Stomach (tissue), 9 donors: ENCODE results near the gene DUSP28. TPM values are rescaled to one million over a fixed set of nuclear protein-coding genes. Genes with fewer than 3 reads are reported as not detected.

Source experiments
- DNase-seq, 2 donors: peaks; one replicate each; pipeline versions ENCODE4 v3.0.0 to v3.0.0-alpha.2; 2013 to 2019
- H3K27ac ChIP-seq, 5 donors: fragments of 200-600 bp in 4 of 5; sonication (generic) in 4 of 5; one replicate each; pipeline ENCODE4 v1.5.1; 2013 to 2019; ENCODE audit warnings: mild to moderate bottlenecking in 1 of 5, moderate library complexity in 1 of 5
- H3K27me3 ChIP-seq, 3 donors: fragments of 200-600 bp; sonication (generic); one replicate each; pipeline ENCODE4 v1.5.1; 2017 to 2019; ENCODE audit warnings: mixed run types in 1 of 3
- H3K36me3 ChIP-seq, 4 donors: fragments of 200-600 bp; sonication (generic); 1 replicate in 3 of 4; 2 replicates in 1 of 4; pipeline ENCODE4 v1.5.1; 2016 to 2019
- H3K4me1 ChIP-seq, 4 donors: fragments of 200-600 bp; sonication (generic); one replicate each; pipeline ENCODE4 v1.5.1; 2016 to 2019
- H3K4me3 ChIP-seq, 4 donors: fragments of 200-600 bp; sonication (generic) in 3 of 4; one replicate each; pipeline ENCODE4 v1.5.1; 2016 to 2019; ENCODE audit warnings: mild to moderate bottlenecking in 1 of 4
- H3K9me3 ChIP-seq, 4 donors: fragments of 200-600 bp; sonication (generic); one replicate each; pipeline ENCODE4 v1.5.1; 2016 to 2019
- EP300 ChIP-seq: sonication (generic); formaldehyde crosslinking; IDR thresholded peaks from one replicate; pipeline ENCODE4 v1.6.1; 2017; ENCODE audit warnings: antibody characterized with exemption
- POLR2A ChIP-seq, 4 donors: fragments of 450-650 bp; IDR thresholded peaks; one replicate each; pipeline ENCODE4 v1.6.1; 2016; ENCODE audit warnings: antibody characterized with exemption in 4 of 4, control low read depth in 2 of 4, mild to moderate bottlenecking in 1 of 4, moderate library complexity in 1 of 4
- POLR2AphosphoS5 ChIP-seq, 3 donors: sonication (generic); formaldehyde crosslinking; IDR thresholded peaks; one replicate each; pipeline ENCODE4 v1.6.1; 2016; ENCODE audit warnings: antibody characterized with exemption in 3 of 3
- WGBS, 5 donors: extraction: QIAGEN DNeasy Blood & Tissue Kit in 3 of 5; methylation state at CpG; one replicate each; pipeline versions ENCODE4 v1.1.5 to v1.1.7; 2013 to 2018; 5-methylcytosine and 5-hydroxymethylcytosine counted together
- intact Hi-C: fragments of 100-400 bp; cut with DNase I; formaldehyde crosslinking; loops from one replicate; pipeline ENCODE4 v1.15.1; 2023; ENCODE audit warnings: low total_unique reads
- polyA plus RNA-seq, 3 donors: library from polyadenylated mRNA; stranded (reverse); fragments of 200-250 nt; gene quantifications; one replicate each; pipeline ENCODE4 v1.2.3, GENCODE V29; 2013
- total RNA-seq, 5 donors: library from RNA; depleted of rRNA; stranded (reverse); fragments of >200 nt; gene quantifications; one replicate each; pipeline versions ENCODE4 v1.1.0 to v1.2.3, GENCODE V29; 2014 to 2016
- TF ChIP-seq, protein P1 (sequence below), 7 experiments: fragments of 450-650 bp in 4 of 7; fragments of 200-600 bp in 3 of 7; sonication (generic) in 3 of 7; IDR thresholded peaks; one replicate each; pipeline ENCODE4 v1.5.1; 2016 to 2019; ENCODE audit warnings: antibody characterized with exemption in 7 of 7, control low read depth in 2 of 7, mild to moderate bottlenecking in 1 of 7
- donor health status: healthy with polysubstance abuse.
- donor health status: Bipolar disorder and iron deficiency.
- donor health status: healthy.

DUSP28 gene
- total and polyA plus RNA-seq, 8 donors: 1.3 to 71.5 (median 4.0) TPM

DNA sequence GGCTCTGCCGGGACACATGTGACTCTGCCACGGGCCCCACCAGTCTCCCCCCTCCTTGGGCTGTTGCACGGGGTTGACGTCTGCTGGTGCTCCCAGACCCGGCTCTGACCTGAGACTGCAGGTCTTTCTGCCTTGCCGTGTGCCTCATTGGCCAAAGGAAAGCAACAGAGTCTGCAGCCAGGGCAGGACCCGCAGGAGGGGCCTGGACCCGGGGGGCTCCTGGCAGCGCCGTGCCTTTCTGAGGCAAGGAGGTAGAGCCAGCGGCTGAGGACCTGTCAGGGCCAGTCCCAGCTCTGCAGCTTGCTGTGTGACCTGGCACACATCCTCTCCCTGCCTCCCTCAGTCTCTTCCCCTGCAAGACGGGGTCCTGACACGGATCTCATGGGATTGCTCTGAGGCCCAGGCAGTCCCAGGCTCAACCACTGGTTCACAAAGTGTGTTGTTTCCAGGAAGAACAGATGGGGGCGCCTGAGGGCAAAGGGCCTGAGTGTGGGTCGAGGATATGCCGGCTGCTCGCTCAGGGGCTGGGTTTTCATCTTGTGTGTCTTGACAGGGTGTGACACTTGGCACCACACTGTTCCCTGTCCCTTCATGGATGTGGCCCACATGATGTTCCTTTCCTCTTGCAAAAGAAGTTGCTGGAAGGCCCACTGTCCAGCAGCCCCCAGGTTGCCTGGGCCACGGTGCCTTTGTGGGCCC, 35.4 kb downstream of the DUSP28 start:
- 59 to 82% (median 70%) methylated on average over 9 to 18 of the region's 18 CpGs for WGBS, 5 donors
- H3K36me3 ChIP-seq: peaks cover 16 to 97% (median 94%) of the 10 kb centered on the region in 4 donors
- intact Hi-C loops: no loop called here

DNA sequence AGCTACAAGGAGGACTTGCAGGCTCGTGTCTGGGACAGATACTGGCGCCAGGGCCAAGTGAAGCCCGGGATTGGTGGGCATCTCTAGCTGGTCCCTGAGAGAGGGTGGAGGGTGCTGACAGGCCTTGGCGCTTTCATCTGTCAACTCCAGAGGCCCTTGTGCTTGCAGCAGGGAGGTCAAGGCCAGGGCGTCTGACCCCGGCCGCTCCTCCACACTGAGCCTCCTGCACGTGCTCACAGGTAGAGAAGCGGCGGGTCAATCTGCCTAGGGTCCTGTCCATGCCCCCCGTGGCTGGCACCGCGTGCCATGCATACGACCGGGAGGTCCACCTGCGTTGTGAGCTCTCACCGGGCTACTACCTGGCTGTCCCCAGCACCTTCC, 35.9 kb downstream of the DUSP28 start:
- Histone ChIP-seq H3K9me3 (no peaks in the 10 kb centered on the region), H3K27me3 (no peaks in the 10 kb centered on the region), H3K4me1 (peaks cover 10 to 42% (median 33%) of the 10 kb centered on the region in 4 donors), H3K36me3 (peaks cover 16 to 97% (median 92%) of the 10 kb centered on the region in 4 donors), H3K4me3 (peak overlapping the region in 2 of 4 donors; percentile 3 to 14), H3K27ac (peak overlapping the region; percentile 14 to 58 (median 22))
- 45 to 80% (median 60%) methylated on average over 1 to 17 of the region's 17 CpGs for WGBS, 5 donors
- TF ChIP-seq, protein P1, sequence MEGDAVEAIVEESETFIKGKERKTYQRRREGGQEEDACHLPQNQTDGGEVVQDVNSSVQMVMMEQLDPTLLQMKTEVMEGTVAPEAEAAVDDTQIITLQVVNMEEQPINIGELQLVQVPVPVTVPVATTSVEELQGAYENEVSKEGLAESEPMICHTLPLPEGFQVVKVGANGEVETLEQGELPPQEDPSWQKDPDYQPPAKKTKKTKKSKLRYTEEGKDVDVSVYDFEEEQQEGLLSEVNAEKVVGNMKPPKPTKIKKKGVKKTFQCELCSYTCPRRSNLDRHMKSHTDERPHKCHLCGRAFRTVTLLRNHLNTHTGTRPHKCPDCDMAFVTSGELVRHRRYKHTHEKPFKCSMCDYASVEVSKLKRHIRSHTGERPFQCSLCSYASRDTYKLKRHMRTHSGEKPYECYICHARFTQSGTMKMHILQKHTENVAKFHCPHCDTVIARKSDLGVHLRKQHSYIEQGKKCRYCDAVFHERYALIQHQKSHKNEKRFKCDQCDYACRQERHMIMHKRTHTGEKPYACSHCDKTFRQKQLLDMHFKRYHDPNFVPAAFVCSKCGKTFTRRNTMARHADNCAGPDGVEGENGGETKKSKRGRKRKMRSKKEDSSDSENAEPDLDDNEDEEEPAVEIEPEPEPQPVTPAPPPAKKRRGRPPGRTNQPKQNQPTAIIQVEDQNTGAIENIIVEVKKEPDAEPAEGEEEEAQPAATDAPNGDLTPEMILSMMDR (IDR thresholded peaks at IDR 0.05): no peak
- TF ChIP-seq POLR2AphosphoS5 (IDR thresholded peaks at IDR 0.05) (no peak), POLR2A (IDR thresholded peaks at IDR 0.05) (no peak)
- DNase-seq: no peak
- intact Hi-C loops: no loop called here

More for the DNA sequence above, 35.4 kb downstream of the DUSP28 start:
- Histone ChIP-seq H3K4me3 (peak overlapping the region in 1 of 4 donors; percentile 3), H3K27me3 (no peaks in the 10 kb centered on the region), H3K27ac (peak overlapping the region in 2 of 5 donors; percentile 29 to 58), H3K9me3 (no peaks in the 10 kb centered on the region), H3K4me1 (peaks cover 10 to 42% (median 33%) of the 10 kb centered on the region in 4 donors)
- no peak for DNase-seq
- TF ChIP-seq, protein P1 (IDR thresholded peaks at IDR 0.05): peak in 1 of 7 experiments; percentile 5
- TF ChIP-seq EP300: no peak

DNA sequence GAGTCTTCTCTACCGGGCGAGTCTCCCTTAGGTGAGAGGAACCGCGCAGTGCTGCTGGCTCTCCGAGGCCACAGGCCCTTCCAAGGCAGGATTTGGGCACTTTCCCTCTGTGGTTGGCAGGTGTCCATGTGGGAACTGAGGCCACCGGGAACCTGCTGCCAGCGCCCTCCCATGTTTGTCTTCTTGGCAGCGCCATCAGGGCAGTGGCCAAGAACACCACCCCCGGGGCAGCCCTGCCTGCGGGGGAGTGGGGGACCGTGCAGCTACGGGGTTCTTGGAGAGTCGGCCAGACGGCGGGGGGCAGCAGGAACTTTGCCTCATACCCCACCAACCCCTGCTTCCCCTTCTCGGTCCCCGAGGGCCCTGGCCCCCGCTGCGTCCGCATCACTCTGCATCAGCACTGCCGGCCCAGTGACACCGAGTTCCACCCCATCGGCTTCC, 36.4 kb downstream of the DUSP28 start:
- 37 to 63% (median 57%) methylated on average over 20 to 23 of the region's 23 CpGs for whole genome bisulfite sequencing, 5 donors
- peak in 1 of 2 donors; percentile 90 for DNase-seq
- H3K27me3 ChIP-seq: no peaks in the 10 kb centered on the region
- TF ChIP-seq POLR2AphosphoS5 (IDR thresholded peaks at IDR 0.05): peak in 2 of 3 donors; percentile 7 to 40
- TF ChIP-seq EP300: no peak
- intact Hi-C loops: no loop called here
- peaks cover 10 to 42% (median 33%) of the 10 kb centered on the region in 4 donors for H3K4me1 ChIP-seq
- H3K36me3 ChIP-seq: peaks cover 16 to 96% (median 91%) of the 10 kb centered on the region in 4 donors
- peak overlapping the region in 4 of 5 donors; percentile 14 to 58 (median 26) for H3K27ac ChIP-seq
- H3K9me3 ChIP-seq: no peaks in the 10 kb centered on the region
- H3K4me3 ChIP-seq: peak overlapping the region in 2 of 4 donors; percentile 3 to 14

DNA sequence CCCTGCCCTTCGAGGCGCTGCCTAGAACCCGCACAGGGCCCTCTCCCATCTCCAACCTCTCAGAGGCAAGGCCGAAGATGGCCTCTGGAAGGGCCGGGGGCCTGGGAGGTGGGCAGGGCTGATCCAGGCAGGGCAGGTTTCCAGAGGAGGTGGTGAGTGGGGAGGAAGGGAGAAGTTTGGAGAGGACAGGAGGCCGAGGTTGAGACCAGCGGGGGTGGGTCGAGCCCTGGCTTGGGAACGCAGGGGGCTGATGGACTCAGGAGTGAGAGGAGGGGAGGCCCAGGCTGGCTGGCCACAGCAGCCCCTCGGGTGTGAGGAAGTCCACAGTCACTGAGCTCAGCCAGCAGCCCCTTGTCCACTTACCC, 36.9 kb downstream of the DUSP28 start:
- no peaks in the 10 kb centered on the region for H3K27me3 ChIP-seq
- DNase-seq: no peak
- H3K4me1 ChIP-seq: peaks cover 10 to 42% (median 33%) of the 10 kb centered on the region in 4 donors
- H3K9me3 ChIP-seq: no peaks in the 10 kb centered on the region
- peak overlapping the region in 1 of 5 donors; percentile 58 for H3K27ac ChIP-seq
- TF ChIP-seq, protein P1 (IDR thresholded peaks at IDR 0.05): no peak
- TF ChIP-seq EP300: no peak
- TF ChIP-seq POLR2A (IDR thresholded peaks at IDR 0.05): no peak
- TF ChIP-seq POLR2AphosphoS5 (IDR thresholded peaks at IDR 0.05): no peak
- intact Hi-C loops: no loop called here
- peaks cover 16 to 96% (median 87%) of the 10 kb centered on the region in 4 donors for H3K36me3 ChIP-seq
- H3K4me3 ChIP-seq: no peak overlapping the region
- 74 to 94% (median 82%) methylated on average over 9 to 10 of the region's 10 CpGs for WGBS, 5 donors
